AG09309 (cell line): ENCODE data around the gene AATK.
A peak's percentile ranks its signal among the peaks of the same experiment; 100 is the strongest.

Source experiments
- DNase-seq: peaks from one replicate; pipeline ENCODE4 v3.0.0-alpha.2; 2010; ENCODE audit warnings: low read depth
- H3K4me3 ChIP-seq: 2 replicates; pipeline ENCODE4 v1.5.1; 2011; ENCODE audit warnings: mild to moderate bottlenecking, low read depth, low read length, moderate library complexity; ENCODE audit not compliant: control insufficient read depth
- CTCF ChIP-seq: IDR thresholded peaks from 2 replicates; pipeline ENCODE4 v1.5.1; 2011; ENCODE audit warnings: mild to moderate bottlenecking, low read depth, low read length, inconsistent platforms; ENCODE audit not compliant: insufficient read depth, control insufficient read depth; ENCODE audit errors: missing control alignments

Gene AATK

DNA sequence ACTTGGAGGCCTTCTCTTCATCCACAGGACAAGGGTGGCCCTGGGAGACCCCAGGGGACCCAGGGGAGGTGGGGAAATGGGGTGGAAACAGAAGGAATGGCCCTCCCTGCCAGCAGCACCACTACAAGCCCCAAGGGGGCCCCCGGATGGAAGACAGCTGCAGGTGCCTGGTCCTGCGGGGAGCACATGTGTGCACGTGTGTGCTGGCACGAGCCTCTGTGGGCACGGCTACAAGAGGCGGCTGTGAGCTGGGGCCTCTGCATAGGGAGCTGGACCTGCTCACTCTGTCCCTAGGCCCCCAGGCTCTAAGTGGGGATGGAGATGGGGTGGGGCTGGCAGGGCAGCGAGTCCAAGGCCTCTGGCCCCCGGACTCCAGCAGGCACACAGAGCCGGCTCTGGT is 13.2 kb upstream of the AATK start:
- TF ChIP-seq CTCF, result no peak
- no peak for DNase-seq
- H3K4me3 ChIP-seq, result no peak overlapping the region

- H3K4me3 ChIP-seq, result no peak overlapping the region
- DNase-seq, result no peak
- TF ChIP-seq CTCF, result no peak
Observed at GRCh38 chr17:81178136-81179091, 12.4 kb upstream of the AATK start.

DNA sequence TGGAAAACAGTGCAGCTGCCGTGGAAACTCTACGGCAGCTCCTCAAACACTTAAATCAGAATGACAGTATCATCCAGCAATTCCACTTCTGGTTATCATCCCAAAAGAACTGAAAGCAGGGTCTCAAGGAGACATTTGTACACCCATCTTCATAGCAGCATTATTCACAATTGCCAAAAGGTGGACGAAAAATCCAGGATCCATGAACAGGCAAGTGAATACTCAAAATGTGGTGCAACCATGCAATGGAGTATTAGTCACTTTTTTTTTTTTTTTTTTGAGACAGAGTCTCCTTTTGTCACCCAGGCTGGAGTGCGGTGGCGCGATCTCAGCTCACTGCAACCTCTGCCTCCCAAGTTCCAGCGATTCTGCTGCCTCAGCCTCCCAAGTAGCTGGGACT is 10.6 kb upstream of the AATK start:
- TF ChIP-seq CTCF, result no peak

GRCh38 chr17:81173762-81174155 is 7.7 kb upstream of the AATK start:
- H3K4me3 ChIP-seq, result no peak overlapping the region
- TF ChIP-seq CTCF, result no peak
- DNase-seq, result peak; percentile 11

More for the DNA sequence above, 10.6 kb upstream of the AATK start:
- H3K4me3 ChIP-seq, result no peak overlapping the region
- DNase-seq, result no peak

GRCh38 chr17:81173052-81173761 is 7.2 kb upstream of the AATK start:
- no peak overlapping the region for H3K4me3 ChIP-seq
- no peak for DNase-seq
- no peak for TF ChIP-seq CTCF

- no peak overlapping the region for H3K4me3 ChIP-seq
- DNase-seq, result no peak
- TF ChIP-seq CTCF, result no peak
Observed at GRCh38 chr17:81171941-81172340, 5.9 kb upstream of the AATK start.
